Body of pancreas (tissue), 4 donors: ENCODE measurements around the gene ACKR3.

ENCODE experiments used
- POLR2A ChIP-seq, 3 donors: fragments of 450-650 bp; IDR thresholded peaks; one replicate each; pipeline ENCODE4 v1.6.1; 2016; ENCODE audit warnings: antibody characterized with exemption in 3 of 3, mild to moderate bottlenecking in 2 of 3
- TF ChIP-seq, protein P1 (sequence below), 7 experiments: fragments of 450-650 bp in 4 of 7; fragments of 200-600 bp in 3 of 7; sonication (generic) in 3 of 7; IDR thresholded peaks; one replicate each; pipeline ENCODE4 v1.5.1; 2016 to 2019; ENCODE audit warnings: antibody characterized with exemption in 7 of 7

DNA sequence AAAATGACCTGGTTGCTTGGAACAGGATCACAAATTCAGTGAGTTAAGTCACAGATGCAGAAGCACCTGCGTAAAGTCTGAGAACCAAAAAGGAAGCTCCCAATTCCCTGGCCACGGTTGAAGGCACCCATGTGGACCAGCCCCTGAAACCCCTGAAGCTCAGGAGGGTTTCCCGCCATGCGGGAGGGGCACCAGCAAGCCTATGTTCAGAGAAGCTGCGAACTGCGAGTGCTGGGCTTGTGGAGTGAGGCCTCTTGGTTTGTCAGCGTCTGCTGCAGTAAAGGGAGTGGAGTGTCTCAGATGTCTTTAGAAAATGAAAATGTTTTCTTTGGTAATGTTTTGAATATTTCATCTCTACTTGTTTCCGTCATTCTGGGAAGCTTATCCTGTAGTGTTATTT is 16.1 kb upstream of the ACKR3 start:
- TF ChIP-seq, protein P1, sequence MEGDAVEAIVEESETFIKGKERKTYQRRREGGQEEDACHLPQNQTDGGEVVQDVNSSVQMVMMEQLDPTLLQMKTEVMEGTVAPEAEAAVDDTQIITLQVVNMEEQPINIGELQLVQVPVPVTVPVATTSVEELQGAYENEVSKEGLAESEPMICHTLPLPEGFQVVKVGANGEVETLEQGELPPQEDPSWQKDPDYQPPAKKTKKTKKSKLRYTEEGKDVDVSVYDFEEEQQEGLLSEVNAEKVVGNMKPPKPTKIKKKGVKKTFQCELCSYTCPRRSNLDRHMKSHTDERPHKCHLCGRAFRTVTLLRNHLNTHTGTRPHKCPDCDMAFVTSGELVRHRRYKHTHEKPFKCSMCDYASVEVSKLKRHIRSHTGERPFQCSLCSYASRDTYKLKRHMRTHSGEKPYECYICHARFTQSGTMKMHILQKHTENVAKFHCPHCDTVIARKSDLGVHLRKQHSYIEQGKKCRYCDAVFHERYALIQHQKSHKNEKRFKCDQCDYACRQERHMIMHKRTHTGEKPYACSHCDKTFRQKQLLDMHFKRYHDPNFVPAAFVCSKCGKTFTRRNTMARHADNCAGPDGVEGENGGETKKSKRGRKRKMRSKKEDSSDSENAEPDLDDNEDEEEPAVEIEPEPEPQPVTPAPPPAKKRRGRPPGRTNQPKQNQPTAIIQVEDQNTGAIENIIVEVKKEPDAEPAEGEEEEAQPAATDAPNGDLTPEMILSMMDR (IDR thresholded peaks at IDR 0.05): no peak
- no peak for TF ChIP-seq POLR2A (IDR thresholded peaks at IDR 0.05)
